Mucosa of descending colon (tissue), 3 donors: ENCODE results near the gene PLXNA4. TPM values are rescaled to one million over a fixed set of nuclear protein-coding genes. Genes with fewer than 3 reads are reported as not detected.

ENCODE experiments used
- ATAC-seq: fragments of 200-7000 bp; cut with Tn5 transposase; one replicate; pipeline ENCODE4 v1.9.1; 2020; ENCODE audit warnings: mild to moderate bottlenecking, moderate library complexity
- DNase-seq, 3 donors: peaks; one replicate each; pipeline ENCODE4 v3.0.0-alpha.2; 2020
- H3K36me3 ChIP-seq: fragments of 200-600 bp; one replicate; pipeline ENCODE4 v1.8.0; 2021; ENCODE audit warnings: low read depth, mild to moderate bottlenecking
- H3K4me1 ChIP-seq: fragments of 200-600 bp; one replicate; pipeline ENCODE4 v1.8.0; 2021; ENCODE audit warnings: low read depth, mild to moderate bottlenecking
- H3K4me3 ChIP-seq: fragments of 200-600 bp; one replicate; pipeline ENCODE4 v1.8.0; 2021; ENCODE audit warnings: mild to moderate bottlenecking
- H3K9me3 ChIP-seq: fragments of 200-600 bp; one replicate; pipeline ENCODE4 v1.8.0; 2021; ENCODE audit warnings: mild to moderate bottlenecking
- intact Hi-C, 2 donors: fragments of 100-400 bp; cut with DNase I in 1 of 2; cut with micrococcal nuclease in 1 of 2; formaldehyde crosslinking; loops; one replicate each; pipeline versions ENCODE4 v1.11.0 to v1.11.1; 2022; cut with DNase I, micrococcal nuclease
- total RNA-seq, 3 donors: library from RNA; stranded (reverse); fragmentation: NEBNext Ultra II Directional in 2 of 3; extraction: Animal tissue kit (Norgen Biotek cat#: 25700) in 2 of 3; gene quantifications; one replicate each; pipeline versions ENCODE4 v1.2.1 to v1.2.4, GENCODE V29; 2021 to 2023
- TF ChIP-seq, protein P1 (sequence below): fragments of 200-600 bp; IDR thresholded peaks from one replicate; pipeline ENCODE4 v1.8.0; 2022; ENCODE audit warnings: antibody characterized with exemption, mild to moderate bottlenecking
- donor health status: DM: no; HTN: no; CAD: no; lungs with moderate emphysema.
- donor health status: DM: no; HTN: no; CAD: no.
- donor health status: DM: no; HTN: yes; CAD: no.

PLXNA4 gene
- total RNA-seq, 3 donors from 2014 or later, result 0.78 to 3.5 (median 2.7) TPM

GRCh38 chr7:132214452-132214851 lies 361.8 kb downstream of the PLXNA4 start:
- no peak for ATAC-seq
- Histone ChIP-seq H3K9me3 (no peaks in the 10 kb centered on the region), H3K36me3 (no peaks in the 10 kb centered on the region), H3K4me1 (no peaks in the 10 kb centered on the region), H3K4me3 (no peak overlapping the region)
- DNase-seq, result no peak
- intact Hi-C loops, result no loop called here
- TF ChIP-seq, protein P1, sequence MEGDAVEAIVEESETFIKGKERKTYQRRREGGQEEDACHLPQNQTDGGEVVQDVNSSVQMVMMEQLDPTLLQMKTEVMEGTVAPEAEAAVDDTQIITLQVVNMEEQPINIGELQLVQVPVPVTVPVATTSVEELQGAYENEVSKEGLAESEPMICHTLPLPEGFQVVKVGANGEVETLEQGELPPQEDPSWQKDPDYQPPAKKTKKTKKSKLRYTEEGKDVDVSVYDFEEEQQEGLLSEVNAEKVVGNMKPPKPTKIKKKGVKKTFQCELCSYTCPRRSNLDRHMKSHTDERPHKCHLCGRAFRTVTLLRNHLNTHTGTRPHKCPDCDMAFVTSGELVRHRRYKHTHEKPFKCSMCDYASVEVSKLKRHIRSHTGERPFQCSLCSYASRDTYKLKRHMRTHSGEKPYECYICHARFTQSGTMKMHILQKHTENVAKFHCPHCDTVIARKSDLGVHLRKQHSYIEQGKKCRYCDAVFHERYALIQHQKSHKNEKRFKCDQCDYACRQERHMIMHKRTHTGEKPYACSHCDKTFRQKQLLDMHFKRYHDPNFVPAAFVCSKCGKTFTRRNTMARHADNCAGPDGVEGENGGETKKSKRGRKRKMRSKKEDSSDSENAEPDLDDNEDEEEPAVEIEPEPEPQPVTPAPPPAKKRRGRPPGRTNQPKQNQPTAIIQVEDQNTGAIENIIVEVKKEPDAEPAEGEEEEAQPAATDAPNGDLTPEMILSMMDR, result no peak

DNA sequence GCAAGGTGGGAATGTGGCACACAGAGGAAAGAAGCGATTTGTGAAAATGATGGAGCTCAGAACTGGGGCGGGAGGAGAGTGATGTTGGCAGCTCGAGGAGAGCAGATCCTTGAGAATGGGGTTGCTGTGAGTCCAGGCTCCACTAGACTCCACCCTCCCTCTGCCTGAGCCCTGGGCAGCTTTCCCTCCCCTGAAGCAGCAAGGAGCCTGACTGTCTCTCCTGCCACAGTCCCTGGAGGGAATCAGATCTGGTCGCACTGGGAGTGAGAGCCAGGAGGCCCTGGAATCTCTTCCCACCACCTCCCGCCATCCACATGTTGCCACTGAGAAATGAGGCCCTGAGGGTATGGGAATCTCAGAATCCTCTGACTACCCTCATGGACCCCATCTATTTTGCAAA lies 362.7 kb downstream of the PLXNA4 start:
- H3K4me1 ChIP-seq, result no peaks in the 10 kb centered on the region
- no peak overlapping the region for H3K4me3 ChIP-seq
- intact Hi-C loops, result no loop called here
- ATAC-seq, result peak; percentile 8
- no peaks in the 10 kb centered on the region for H3K9me3 ChIP-seq
- TF ChIP-seq, protein P1, result no peak
- no peak for DNase-seq
- no peaks in the 10 kb centered on the region for H3K36me3 ChIP-seq

DNA sequence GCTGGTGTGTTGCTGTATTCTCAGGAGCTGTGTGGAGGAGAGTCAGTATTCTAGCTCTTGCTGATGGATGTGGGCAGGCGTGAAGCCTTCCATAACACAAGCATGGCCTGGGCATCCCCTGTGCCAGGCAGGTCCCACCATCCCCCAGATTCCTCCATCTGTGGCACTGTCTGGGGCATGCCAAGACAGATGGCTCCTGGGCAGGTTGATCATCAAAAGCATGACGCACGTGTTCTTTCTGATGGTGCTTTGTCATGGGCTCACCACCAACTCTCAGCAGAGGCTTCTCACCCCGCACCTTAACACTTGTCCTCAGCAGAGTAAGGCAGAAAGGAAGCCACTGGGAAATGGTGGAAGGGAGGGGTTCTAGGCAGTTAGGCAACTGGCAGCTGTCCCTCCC lies 364.3 kb downstream of the PLXNA4 start:
- Histone ChIP-seq H3K4me1 (no peaks in the 10 kb centered on the region), H3K36me3 (no peaks in the 10 kb centered on the region), H3K4me3 (no peak overlapping the region), H3K9me3 (no peaks in the 10 kb centered on the region)
- DNase-seq, result no peak
- intact Hi-C loops, result no loop called here
- no peak for ATAC-seq
- TF ChIP-seq, protein P1, result no peak

DNA sequence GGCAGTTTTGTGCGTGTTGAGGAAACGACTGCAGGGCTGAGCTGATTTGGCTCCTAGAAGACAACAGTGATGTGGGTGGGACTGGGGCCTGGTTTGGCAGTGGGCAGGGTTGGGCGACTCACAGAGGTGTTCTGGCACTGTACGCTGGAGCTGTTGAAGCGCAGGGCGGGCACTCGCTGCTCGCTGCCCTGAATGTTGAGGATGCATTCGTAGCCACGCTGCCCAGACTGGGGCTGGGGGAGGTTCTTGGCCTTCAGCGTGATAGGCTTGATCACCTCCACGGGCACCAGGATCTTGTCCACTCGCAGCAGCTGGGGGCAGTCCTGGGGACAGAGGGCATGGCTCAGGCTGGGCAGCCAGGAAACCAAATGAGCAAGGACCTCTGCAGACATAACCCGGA lies 365.4 kb downstream of the PLXNA4 start:
- ATAC-seq, result no peak
- H3K4me3 ChIP-seq, result no peak overlapping the region
- no peaks in the 10 kb centered on the region for H3K9me3 ChIP-seq
- intact Hi-C loops, result no loop called here
- no peaks in the 10 kb centered on the region for H3K4me1 ChIP-seq
- no peaks in the 10 kb centered on the region for H3K36me3 ChIP-seq
- no peak for DNase-seq
- TF ChIP-seq, protein P1, result no peak

DNA sequence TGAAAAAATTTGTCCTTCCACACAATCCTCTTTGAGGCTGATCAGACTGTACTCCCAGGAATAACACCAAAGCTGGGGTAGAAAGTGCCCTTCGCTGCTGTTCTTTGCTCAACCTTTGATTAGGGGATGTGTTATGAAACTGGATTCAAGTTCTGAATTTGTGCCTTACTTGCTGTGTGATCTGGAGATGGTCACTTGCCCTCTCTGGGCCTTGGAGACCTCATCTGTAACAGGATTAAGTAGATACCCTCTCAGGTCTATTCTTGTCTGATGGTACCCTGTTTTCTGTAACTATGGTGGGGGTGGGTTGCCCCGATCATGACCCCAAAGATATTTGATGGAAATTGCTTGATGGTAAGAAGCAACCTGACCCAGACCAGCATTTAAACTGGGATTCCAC lies 368.5 kb downstream of the PLXNA4 start:
- Histone ChIP-seq H3K36me3 (no peaks in the 10 kb centered on the region), H3K4me1 (no peaks in the 10 kb centered on the region), H3K9me3 (no peaks in the 10 kb centered on the region), H3K4me3 (no peak overlapping the region)
- ATAC-seq (no peak), DNase-seq (no peak)
- intact Hi-C loops, result no loop called here
- TF ChIP-seq, protein P1, result no peak

GRCh38 chr7:132207211-132207610 lies 369.1 kb downstream of the PLXNA4 start:
- Histone ChIP-seq H3K36me3 (no peaks in the 10 kb centered on the region), H3K4me3 (no peak overlapping the region), H3K9me3 (no peaks in the 10 kb centered on the region), H3K4me1 (no peaks in the 10 kb centered on the region)
- intact Hi-C loops, result no loop called here
- TF ChIP-seq, protein P1, result no peak
- ATAC-seq, result no peak
- no peak for DNase-seq
